HEK293 (cell line): ENCODE measurements around the gene SEC24B.

Experiments
- WT1 ChIP-seq: fragments of 450-650 bp; formaldehyde crosslinking; IDR thresholded peaks from 2 replicates; pipeline ENCODE4 v1.5.1; 2016; ENCODE audit warnings: missing biosample characterization, missing genetic modification characterization
- ZBTB1 ChIP-seq: fragments of 450-650 bp; formaldehyde crosslinking; IDR thresholded peaks from 2 replicates; pipeline ENCODE4 v1.5.1; 2016; ENCODE audit warnings: missing biosample characterization, missing genetic modification characterization
- ZNF184 ChIP-seq: fragments of 450-650 bp; IDR thresholded peaks from 2 replicates; pipeline ENCODE4 v1.5.1; 2018; ENCODE audit warnings: missing biosample characterization, mild to moderate bottlenecking, missing genetic modification characterization
- ZNF266 ChIP-seq: fragments of 450-650 bp; formaldehyde crosslinking; IDR thresholded peaks from 2 replicates; pipeline ENCODE4 v1.5.1; 2016; ENCODE audit warnings: missing biosample characterization, missing genetic modification characterization, low read depth
- ZNF768 ChIP-seq: fragments of 450-650 bp; formaldehyde crosslinking; IDR thresholded peaks from 2 replicates; pipeline ENCODE4 v1.5.1; 2018; ENCODE audit warnings: missing biosample characterization, mild to moderate bottlenecking, missing genetic modification characterization
- TF ChIP-seq, protein P1 (sequence below): fragments of 450-650 bp; formaldehyde crosslinking; IDR thresholded peaks from 2 replicates; pipeline ENCODE4 v1.5.1; 2016; ENCODE audit warnings: missing biosample characterization, missing genetic modification characterization
- TF ChIP-seq, protein P2 (sequence below): fragments of 450-650 bp; formaldehyde crosslinking; IDR thresholded peaks from 2 replicates; pipeline ENCODE4 v1.5.1; 2016; ENCODE audit warnings: missing biosample characterization, missing genetic modification characterization
- TF ChIP-seq, protein P3 (sequence below): fragments of 450-650 bp; formaldehyde crosslinking; optimal IDR thresholded peaks from 2 replicates; pipeline ENCODE3; 2016; ENCODE audit warnings: missing biosample characterization, mild to moderate bottlenecking, missing genetic modification characterization
- TF ChIP-seq, protein P4 (sequence below): fragments of 450-650 bp; formaldehyde crosslinking; IDR thresholded peaks from 2 replicates; pipeline ENCODE4 v1.5.1; 2016; ENCODE audit warnings: missing biosample characterization, missing genetic modification characterization

DNA sequence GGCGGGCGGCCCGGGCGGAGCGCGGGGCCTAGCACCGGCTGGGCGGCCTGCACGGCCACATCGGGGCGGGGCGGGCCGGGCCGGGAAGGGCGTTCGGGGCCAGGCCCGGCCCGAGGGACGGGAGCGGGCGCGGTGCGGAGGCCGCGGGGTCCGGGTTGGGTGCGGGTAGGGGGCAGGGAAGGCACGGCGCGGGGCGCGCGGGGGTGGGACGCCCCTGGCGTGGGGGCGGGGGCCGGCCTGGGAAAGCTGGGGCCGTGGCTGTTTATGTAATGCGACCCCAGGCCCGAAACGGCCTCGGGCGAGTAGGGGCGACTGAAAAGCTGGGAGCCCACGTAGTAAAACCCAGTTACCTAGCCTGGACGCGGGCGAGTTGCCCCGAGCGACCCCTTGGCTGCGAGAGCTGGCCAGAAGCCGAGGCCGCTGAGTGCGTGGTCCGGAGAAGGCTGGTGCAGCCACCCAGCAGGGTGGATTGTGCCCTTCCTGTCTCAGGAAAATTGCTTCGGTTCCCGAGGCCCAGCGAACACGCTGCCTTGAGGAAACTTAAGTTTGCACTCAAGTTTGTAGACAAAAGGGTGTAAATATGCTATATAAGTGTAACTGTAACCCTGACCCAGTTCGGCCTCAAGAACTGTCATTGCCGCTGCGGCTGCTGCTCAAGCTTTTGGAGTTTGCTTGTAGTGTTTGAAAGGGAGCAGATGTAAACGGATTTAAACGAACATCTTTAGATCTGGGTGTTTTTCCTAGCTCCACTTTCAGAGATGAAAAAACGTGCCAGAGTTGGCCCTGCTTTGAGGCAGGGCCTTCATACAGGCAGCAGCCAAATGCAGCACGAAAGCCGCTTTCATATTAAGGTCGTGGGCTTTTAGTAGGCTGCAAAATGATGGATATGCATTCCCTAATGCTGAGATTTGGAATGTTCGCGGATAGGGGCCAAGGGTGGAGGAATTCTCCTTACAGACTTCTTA, 674 bp downstream of the SEC24B start:
- TF ChIP-seq, protein P1, sequence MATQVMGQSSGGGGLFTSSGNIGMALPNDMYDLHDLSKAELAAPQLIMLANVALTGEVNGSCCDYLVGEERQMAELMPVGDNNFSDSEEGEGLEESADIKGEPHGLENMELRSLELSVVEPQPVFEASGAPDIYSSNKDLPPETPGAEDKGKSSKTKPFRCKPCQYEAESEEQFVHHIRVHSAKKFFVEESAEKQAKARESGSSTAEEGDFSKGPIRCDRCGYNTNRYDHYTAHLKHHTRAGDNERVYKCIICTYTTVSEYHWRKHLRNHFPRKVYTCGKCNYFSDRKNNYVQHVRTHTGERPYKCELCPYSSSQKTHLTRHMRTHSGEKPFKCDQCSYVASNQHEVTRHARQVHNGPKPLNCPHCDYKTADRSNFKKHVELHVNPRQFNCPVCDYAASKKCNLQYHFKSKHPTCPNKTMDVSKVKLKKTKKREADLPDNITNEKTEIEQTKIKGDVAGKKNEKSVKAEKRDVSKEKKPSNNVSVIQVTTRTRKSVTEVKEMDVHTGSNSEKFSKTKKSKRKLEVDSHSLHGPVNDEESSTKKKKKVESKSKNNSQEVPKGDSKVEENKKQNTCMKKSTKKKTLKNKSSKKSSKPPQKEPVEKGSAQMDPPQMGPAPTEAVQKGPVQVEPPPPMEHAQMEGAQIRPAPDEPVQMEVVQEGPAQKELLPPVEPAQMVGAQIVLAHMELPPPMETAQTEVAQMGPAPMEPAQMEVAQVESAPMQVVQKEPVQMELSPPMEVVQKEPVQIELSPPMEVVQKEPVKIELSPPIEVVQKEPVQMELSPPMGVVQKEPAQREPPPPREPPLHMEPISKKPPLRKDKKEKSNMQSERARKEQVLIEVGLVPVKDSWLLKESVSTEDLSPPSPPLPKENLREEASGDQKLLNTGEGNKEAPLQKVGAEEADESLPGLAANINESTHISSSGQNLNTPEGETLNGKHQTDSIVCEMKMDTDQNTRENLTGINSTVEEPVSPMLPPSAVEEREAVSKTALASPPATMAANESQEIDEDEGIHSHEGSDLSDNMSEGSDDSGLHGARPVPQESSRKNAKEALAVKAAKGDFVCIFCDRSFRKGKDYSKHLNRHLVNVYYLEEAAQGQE (tag by site-specific recombination), result no peak
- TF ChIP-seq, protein P2, sequence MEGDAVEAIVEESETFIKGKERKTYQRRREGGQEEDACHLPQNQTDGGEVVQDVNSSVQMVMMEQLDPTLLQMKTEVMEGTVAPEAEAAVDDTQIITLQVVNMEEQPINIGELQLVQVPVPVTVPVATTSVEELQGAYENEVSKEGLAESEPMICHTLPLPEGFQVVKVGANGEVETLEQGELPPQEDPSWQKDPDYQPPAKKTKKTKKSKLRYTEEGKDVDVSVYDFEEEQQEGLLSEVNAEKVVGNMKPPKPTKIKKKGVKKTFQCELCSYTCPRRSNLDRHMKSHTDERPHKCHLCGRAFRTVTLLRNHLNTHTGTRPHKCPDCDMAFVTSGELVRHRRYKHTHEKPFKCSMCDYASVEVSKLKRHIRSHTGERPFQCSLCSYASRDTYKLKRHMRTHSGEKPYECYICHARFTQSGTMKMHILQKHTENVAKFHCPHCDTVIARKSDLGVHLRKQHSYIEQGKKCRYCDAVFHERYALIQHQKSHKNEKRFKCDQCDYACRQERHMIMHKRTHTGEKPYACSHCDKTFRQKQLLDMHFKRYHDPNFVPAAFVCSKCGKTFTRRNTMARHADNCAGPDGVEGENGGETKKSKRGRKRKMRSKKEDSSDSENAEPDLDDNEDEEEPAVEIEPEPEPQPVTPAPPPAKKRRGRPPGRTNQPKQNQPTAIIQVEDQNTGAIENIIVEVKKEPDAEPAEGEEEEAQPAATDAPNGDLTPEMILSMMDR, result no peak
- TF ChIP-seq, protein P3, sequence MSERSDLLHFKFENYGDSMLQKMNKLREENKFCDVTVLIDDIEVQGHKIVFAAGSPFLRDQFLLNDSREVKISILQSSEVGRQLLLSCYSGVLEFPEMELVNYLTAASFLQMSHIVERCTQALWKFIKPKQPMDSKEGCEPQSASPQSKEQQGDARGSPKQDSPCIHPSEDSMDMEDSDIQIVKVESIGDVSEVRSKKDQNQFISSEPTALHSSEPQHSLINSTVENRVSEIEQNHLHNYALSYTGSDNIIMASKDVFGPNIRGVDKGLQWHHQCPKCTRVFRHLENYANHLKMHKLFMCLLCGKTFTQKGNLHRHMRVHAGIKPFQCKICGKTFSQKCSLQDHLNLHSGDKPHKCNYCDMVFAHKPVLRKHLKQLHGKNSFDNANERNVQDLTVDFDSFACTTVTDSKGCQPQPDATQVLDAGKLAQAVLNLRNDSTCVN (tag by site-specific recombination), result no peak
- TF ChIP-seq, protein P4, sequence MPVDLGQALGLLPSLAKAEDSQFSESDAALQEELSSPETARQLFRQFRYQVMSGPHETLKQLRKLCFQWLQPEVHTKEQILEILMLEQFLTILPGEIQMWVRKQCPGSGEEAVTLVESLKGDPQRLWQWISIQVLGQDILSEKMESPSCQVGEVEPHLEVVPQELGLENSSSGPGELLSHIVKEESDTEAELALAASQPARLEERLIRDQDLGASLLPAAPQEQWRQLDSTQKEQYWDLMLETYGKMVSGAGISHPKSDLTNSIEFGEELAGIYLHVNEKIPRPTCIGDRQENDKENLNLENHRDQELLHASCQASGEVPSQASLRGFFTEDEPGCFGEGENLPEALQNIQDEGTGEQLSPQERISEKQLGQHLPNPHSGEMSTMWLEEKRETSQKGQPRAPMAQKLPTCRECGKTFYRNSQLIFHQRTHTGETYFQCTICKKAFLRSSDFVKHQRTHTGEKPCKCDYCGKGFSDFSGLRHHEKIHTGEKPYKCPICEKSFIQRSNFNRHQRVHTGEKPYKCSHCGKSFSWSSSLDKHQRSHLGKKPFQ (tag by site-specific recombination), result no peak
- no peak for TF ChIP-seq ZNF266 (tag by site-specific recombination)
- no peak for TF ChIP-seq ZNF184 (tag by site-specific recombination)
- TF ChIP-seq WT1 (tag by site-specific recombination), result no peak
- no peak for TF ChIP-seq ZNF768 (tag by site-specific recombination)
- no peak for TF ChIP-seq ZBTB1
